GM21515 (cell line): ENCODE data around the gene MAP7D2.

Experiments
- ATAC-seq: cut with Tn5 transposase; IDR thresholded peaks from one replicate; pipeline ENCODE4 v1.9.1; 2021; ENCODE audit not compliant: unreplicated experiment

Gene MAP7D2

GRCh38 chrX:20046223-20046622 is 70.5 kb downstream of the MAP7D2 start:
- ATAC-seq: no peak

- no peak for ATAC-seq
Observed at GRCh38 chrX:20042221-20042620, 74.5 kb downstream of the MAP7D2 start.

- no peak for ATAC-seq
Observed at GRCh38 chrX:20038966-20039365, 77.7 kb downstream of the MAP7D2 start.

- ATAC-seq: no peak
Observed at GRCh38 chrX:20037186-20037585, 79.5 kb downstream of the MAP7D2 start.

- ATAC-seq: no peak
Observed at GRCh38 chrX:20032201-20032600, 84.5 kb downstream of the MAP7D2 start.

GRCh38 chrX:20029728-20030127 is 87.0 kb downstream of the MAP7D2 start:
- no peak for ATAC-seq

GRCh38 chrX:20028588-20028987 is 88.1 kb downstream of the MAP7D2 start:
- ATAC-seq: no peak

- no peak for ATAC-seq
Observed at GRCh38 chrX:20026278-20026677, 90.4 kb downstream of the MAP7D2 start.

GRCh38 chrX:20019672-20020365 is 96.9 kb downstream of the MAP7D2 start:
- no peak for ATAC-seq

GRCh38 chrX:20016616-20016945 is 100.1 kb downstream of the MAP7D2 start:
- ATAC-seq: no peak

GRCh38 chrX:20015945-20016615 is 100.6 kb downstream of the MAP7D2 start:
- no peak for ATAC-seq

- no peak for ATAC-seq
Observed at GRCh38 chrX:20015422-20015821, 101.3 kb downstream of the MAP7D2 start.

- ATAC-seq: no peak
Observed at GRCh38 chrX:20011608-20012007, 105.1 kb downstream of the MAP7D2 start.

GRCh38 chrX:20007962-20008622 is 108.6 kb downstream of the MAP7D2 start:
- ATAC-seq: no peak

GRCh38 chrX:20005883-20006282 is 110.8 kb downstream of the MAP7D2 start:
- ATAC-seq: no peak

- no peak for ATAC-seq
Observed at GRCh38 chrX:20001588-20001987, 115.1 kb downstream of the MAP7D2 start.

- ATAC-seq: no peak
Observed at GRCh38 chrX:19991350-19991718, 125.4 kb downstream of the MAP7D2 start.

GRCh38 chrX:19990556-19991349 is 126.0 kb downstream of the MAP7D2 start, which contains the start of gene BCLAF3:
BCLAF3 (minus strand) TSS chrX:19991061; CDS start chrX:19970264, 20,797 bp downstream.
- peak; percentile 96 for ATAC-seq

GRCh38 chrX:19990151-19990555 is 126.6 kb downstream of the MAP7D2 start:
- peak; percentile 27 for ATAC-seq

GRCh38 chrX:19987856-19988255 is 128.9 kb downstream of the MAP7D2 start:
- no peak for ATAC-seq

GRCh38 chrX:19986531-19986930 is 130.2 kb downstream of the MAP7D2 start:
- ATAC-seq: no peak
